Keratinocyte (primary cell): ENCODE data around the gene SASH1.

ENCODE experiments used
- EZH2 ChIP-seq: IDR thresholded peaks from one replicate; pipeline ENCODE4 v1.6.1; 2012; ENCODE audit warnings: inconsistent platforms, mild to moderate bottlenecking, low read length, moderate library complexity
- TF ChIP-seq, protein P1 (sequence below), 3 experiments: IDR thresholded peaks in 1 of 3; conservative IDR thresholded peaks in 1 of 3; optimal IDR thresholded peaks in 1 of 3; 2 replicates in 2 of 3; 3 replicates in 1 of 3; pipeline versions ENCODE3 to v1.5.1; 2011; ENCODE audit warnings: low read length in 3 of 3, mild to moderate bottlenecking in 3 of 3, moderate library complexity in 2 of 3, control low read depth in 1 of 3, inconsistent platforms in 1 of 3; ENCODE audit not compliant: insufficient read depth in 2 of 3; ENCODE audit errors: extremely low read depth in 1 of 3

DNA sequence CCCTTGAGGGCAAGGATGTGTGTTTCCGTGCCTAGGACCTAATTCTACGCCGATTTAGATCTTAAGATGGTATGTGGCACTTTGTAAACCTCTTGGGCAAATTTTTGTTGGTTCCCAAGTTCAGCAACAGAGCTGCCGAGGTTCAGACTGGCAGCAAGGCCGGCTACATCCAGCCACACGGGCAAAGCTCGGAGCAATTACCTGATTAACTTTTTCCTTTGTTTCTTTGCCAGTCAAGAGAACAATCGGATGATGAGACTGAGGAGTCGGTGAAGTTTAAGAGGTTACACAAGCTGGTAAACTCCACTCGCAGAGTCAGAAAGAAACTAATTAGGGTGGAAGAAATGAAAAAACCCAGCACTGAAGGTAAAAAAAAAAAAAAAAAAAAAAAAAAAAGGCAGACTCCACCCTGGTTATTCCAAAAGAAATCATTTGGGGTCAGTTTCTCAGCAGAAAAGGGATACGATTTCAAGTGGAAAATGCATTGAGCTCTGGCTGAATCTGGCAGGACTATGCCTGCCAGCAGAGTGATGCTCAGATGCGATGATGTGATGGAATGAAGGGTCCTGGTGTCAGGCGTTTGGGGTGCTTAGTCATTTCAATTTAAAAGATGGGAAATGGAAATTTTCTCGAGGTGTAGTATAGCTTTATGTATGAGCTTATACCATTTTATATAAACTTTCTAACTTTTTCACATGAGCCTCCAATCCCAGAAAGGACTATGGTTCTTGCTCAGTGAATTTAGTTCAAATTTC lies 171.6 kb downstream of the SASH1 start:
- TF ChIP-seq, protein P1, sequence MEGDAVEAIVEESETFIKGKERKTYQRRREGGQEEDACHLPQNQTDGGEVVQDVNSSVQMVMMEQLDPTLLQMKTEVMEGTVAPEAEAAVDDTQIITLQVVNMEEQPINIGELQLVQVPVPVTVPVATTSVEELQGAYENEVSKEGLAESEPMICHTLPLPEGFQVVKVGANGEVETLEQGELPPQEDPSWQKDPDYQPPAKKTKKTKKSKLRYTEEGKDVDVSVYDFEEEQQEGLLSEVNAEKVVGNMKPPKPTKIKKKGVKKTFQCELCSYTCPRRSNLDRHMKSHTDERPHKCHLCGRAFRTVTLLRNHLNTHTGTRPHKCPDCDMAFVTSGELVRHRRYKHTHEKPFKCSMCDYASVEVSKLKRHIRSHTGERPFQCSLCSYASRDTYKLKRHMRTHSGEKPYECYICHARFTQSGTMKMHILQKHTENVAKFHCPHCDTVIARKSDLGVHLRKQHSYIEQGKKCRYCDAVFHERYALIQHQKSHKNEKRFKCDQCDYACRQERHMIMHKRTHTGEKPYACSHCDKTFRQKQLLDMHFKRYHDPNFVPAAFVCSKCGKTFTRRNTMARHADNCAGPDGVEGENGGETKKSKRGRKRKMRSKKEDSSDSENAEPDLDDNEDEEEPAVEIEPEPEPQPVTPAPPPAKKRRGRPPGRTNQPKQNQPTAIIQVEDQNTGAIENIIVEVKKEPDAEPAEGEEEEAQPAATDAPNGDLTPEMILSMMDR (optimal IDR thresholded peaks at IDR 0.05 in 1 of 3, IDR thresholded peaks at IDR 0.05 in 1 of 3, conservative IDR thresholded peaks at IDR 0.05 in 1 of 3; ENCODE audit: extremely low read depth in 1 of 3, insufficient read depth in 2 of 3, low read length in 3 of 3) = no peak
- no peak for TF ChIP-seq EZH2
